Activated CD4-positive, alpha-beta T cell treated with anti-CD3 and anti-CD28 coated beads for 4 hours (primary cell): Measurements from ENCODE around the gene PBX1.

Experiments used
- DNase-seq, 2 donors: peaks; one replicate each; pipeline ENCODE4 v3.0.0-alpha.2; 2020

PBX1 gene

GRCh38 chr1:164790081-164790480 is 231.1 kb downstream of the PBX1 start:
- DNase-seq, result no peak

DNA sequence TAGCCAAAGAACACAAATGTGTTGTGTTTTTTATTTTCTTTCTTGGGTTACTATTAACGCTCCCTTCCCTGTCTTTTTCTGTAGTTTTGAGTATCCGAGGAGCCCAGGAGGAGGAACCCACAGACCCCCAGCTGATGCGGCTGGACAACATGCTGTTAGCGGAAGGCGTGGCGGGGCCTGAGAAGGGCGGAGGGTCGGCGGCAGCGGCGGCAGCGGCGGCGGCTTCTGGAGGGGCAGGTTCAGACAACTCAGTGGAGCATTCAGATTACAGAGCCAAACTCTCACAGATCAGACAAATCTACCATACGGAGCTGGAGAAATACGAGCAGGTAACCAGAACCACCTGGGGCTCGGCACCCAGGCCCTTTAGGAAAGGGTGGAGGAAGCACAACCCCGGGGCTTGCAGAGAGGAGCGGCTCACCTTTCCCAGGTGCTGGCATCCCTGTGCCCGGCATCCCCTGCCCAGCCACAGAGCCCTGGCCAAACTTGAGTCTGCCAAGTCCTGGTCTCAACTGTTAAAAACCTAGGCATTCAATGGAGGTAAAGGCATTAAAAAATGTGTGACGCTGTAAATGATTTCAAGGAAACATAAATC is 233.5 kb downstream of the PBX1 start:
- DNase-seq, result no peak

- no peak for DNase-seq
These were observed 235.4 kb downstream of the PBX1 start for GRCh38 chr1:164794356-164794755.

GRCh38 chr1:164796916-164797315 is 237.9 kb downstream of the PBX1 start:
- no peak for DNase-seq

DNA sequence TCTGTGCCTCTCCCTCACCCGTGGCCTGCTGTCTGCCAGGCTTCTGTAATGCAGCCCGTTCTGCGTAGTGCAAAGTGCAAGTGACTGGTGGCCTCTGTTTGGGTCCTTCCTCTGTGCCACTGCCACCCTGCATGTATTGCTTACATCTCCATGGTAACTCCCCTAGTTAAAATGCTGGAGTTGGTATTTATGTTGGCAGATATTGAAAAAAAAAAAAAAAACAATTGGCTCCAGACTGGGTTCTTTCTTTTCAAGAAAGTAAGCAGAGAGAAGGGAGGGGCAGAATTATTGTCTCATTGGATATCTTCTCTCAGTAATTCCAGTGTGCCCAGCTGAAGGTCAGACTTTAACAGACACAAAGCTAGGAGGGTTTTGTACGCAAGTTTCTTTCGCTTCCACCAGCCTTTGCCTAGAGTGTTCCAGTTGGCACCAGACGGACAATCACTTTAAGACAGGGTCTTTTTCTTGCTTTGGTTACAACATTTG is 242.3 kb downstream of the PBX1 start:
- no peak for DNase-seq

DNA sequence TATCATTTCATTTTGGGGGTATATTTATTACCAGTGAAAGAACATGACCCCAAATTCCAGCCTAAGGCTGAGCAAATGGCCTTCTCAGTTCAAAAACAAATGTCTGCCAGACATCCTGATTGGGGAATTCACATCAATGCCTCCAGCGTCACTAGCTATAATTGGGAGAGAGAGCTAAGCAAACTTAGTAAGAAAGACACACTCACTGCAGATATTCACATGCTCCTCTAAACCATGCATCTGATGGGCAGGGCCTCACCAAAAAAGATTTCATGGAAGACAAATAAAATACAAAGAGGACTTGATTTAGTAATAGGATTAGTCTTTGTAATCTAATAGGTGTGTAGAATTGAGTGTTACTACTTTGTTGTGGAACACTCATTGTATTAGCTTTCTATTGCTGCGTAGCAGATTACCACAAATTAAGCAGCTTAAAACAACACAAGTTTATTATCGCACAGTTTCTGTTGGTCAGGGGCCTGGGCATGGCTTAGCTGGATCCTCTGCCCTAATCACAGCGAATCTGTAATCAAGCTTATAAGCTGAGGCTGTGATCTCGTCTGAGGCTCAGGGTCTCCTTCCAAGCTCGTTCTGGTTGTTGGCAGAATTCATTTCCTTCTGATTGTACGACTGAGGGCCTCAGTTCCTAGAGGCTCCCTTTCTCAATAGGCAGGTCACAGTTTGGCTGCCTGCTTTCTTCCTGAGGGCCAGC is 243.0 kb downstream of the PBX1 start:
- DNase-seq, result no peak

- no peak for DNase-seq
These were observed 243.7 kb downstream of the PBX1 start for GRCh38 chr1:164802529-164803282.

GRCh38 chr1:164803366-164803765 is 244.4 kb downstream of the PBX1 start:
- DNase-seq, result no peak

DNA sequence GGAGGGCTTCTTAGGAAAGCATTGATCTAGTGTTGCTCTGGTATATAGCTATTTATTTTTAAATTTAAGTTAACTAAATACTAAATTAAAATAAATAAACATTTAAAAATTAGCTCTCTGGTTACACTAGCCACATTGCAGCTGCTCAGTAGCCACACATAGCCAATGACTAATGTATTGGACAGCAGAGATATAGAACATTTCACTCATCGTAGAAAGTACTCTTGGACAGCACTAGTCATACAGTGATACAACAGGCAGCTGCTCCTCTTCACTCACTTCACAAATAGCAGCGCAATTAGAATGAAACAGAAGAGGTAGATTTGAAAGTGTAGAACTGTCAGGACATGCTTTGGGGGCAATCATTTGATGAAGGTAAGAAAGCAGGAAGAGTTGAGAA is 245.4 kb downstream of the PBX1 start:
- no peak for DNase-seq

- no peak for DNase-seq
These were observed 246.4 kb downstream of the PBX1 start for GRCh38 chr1:164805399-164805798.

DNA sequence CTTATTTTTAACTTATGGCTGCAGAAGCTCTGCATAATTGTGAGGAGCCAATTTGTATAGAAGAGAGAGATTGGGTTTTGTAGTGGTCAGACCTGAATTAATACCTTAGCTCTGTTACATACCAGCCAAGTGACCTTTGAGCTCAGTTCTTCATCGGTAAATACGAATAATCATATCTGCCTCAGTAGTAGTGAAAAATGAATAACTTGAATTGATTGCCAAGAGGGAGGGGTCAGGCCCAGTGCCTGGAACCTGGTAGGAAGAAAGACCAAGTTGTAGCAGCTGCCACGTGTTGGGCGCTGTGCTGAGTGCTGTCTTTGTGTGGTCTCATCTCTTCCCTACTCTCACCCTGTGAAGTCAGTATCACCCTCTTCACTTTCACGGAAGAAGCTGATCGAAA is 247.5 kb downstream of the PBX1 start:
- no peak for DNase-seq

GRCh38 chr1:164813776-164814175 is 254.8 kb downstream of the PBX1 start:
- no peak for DNase-seq

GRCh38 chr1:164821648-164822047 is 262.7 kb downstream of the PBX1 start:
- no peak for DNase-seq

DNA sequence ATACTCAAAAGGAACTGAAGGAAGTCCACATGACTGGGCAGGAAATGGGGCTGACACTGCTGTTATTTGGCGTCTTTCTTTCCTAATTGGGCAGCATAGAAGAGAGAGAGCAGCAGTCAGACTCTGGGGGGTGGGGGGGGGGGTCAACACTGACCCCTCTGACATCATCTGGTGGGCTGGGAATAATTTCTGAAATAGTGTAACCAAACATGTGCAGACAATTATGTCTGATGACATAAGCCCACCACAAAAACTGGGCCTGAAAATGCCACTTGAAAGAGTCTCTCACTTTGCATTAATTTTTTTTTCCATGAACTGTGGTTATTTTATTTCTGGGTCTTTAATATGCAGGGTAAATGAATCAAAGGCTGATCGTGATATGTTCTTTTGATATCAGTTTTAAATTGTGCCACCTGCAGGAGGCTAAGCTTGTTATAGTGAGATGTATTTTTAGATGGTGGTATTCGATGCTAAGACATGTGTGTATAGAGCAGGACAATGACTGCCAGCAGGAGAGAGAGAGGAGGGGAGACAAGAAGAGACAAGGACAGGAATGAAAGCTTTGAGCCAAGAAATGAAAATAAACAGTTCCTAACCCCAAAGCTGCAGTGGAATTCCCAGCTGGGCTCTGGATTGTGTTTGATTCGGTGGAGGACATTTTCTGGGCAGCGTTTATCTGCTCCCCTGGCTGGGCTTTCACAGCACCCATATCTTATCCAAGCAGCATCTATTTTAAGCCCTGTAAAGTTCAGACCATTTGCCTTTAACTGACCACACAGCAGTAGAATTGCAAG is 264.7 kb downstream of the PBX1 start:
- DNase-seq, result no peak

- no peak for DNase-seq
These were observed 265.6 kb downstream of the PBX1 start for GRCh38 chr1:164824542-164824941.

DNA sequence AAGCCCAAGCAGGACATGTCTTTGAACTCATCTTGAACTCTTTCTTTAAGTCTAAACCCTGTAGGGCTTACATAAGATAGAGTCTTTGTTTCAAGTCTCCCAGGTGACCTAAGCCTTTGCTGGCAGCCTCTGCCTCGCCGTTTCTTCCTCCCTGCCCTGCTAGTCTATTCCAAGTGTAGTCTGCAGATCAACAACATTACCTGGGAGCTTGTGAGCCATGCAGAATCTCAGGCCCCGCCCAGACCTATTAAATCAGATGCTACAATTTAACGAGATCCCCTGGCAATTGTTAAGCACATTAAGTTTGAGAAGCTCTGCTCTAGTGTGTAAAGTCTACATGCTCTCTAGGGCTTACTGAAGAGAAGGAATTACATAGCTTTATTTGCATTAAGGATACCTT is 271.6 kb downstream of the PBX1 start:
- DNase-seq, result no peak

DNA sequence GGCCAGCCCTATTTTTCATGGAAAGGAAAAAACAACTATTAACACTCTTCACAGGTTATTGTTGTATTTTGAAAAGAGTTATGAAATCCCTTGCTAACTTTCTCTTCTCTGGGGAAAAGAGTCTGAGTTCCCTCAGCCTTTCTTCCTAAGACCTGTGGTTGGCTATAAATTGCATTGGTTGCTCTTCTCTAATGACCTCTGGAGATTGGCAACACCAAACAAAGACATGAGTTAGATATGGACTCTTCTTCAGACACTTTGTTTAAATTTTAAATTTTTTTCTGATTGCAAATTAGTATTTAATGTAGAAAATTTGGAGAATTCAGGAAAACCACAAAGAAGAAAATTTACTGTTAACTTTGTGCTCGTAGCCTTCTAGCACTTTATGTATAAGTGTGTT is 275.7 kb downstream of the PBX1 start:
- DNase-seq, result no peak

- no peak for DNase-seq
These were observed 277.6 kb downstream of the PBX1 start for GRCh38 chr1:164836614-164837018.

DNA sequence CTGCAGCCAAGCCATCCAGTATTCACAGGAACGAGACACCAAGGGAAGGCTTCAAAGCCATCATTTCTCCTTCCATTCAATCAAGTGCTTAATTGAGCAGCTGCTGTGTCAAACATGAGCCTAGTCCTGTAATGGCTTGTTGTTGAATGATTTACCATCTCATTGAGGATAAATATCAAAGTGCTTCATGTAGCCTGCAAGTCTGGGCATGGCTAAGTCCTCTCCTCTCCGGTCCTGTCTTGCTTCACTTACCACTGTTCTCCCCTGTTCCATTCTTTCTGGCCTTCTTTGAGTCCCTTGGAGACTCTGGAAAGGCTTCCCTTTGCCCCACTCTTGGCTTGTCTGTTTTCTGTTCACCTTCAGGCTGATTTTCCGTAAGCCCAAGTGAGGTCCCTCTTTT is 279.8 kb downstream of the PBX1 start:
- DNase-seq, result no peak

- no peak for DNase-seq
These were observed 282.0 kb downstream of the PBX1 start for GRCh38 chr1:164840936-164841335.

GRCh38 chr1:164841702-164842465 is 282.9 kb downstream of the PBX1 start:
- no peak for DNase-seq

- DNase-seq, result no peak
These were observed 283.9 kb downstream of the PBX1 start for GRCh38 chr1:164842870-164843269.
